K562 (cell line): Measurements from ENCODE around the gene RBM12. TPM values are rescaled to one million over a fixed set of nuclear protein-coding genes. Genes with fewer than 3 reads are reported as not detected.

Experiments used
- BCL6 ChIP-seq: fragments of 250-450 bp; sonication (Bioruptor Pico); IDR thresholded peaks from 2 replicates; pipeline ENCODE4 v1.4.0; 2020
- DIDO1 ChIP-seq: fragments of 450-650 bp; IDR thresholded peaks from 2 replicates; pipeline ENCODE4 v1.6.1; 2016; ENCODE audit warnings: low read depth, missing biosample characterization, missing genetic modification characterization
- KAT7 ChIP-seq: sonication (generic); formaldehyde crosslinking; IDR thresholded peaks from 2 replicates; pipeline ENCODE4 v1.8.0; 2022; ENCODE audit warnings: missing genetic modification reagents, mild to moderate bottlenecking, borderline replicate concordance
- NR2C1 ChIP-seq, 2 experiments: fragments of 450-650 bp; IDR thresholded peaks; 2 replicates each; pipeline ENCODE4 v1.6.1; 2017; ENCODE audit warnings: mild to moderate bottlenecking in 2 of 2, antibody characterized with exemption in 1 of 2, inconsistent platforms in 1 of 2, missing compliant biosample characterization in 1 of 2, missing genetic modification characterization in 1 of 2
- OTX1 ChIP-seq: fragments of 450-650 bp; formaldehyde crosslinking; IDR thresholded peaks from 2 replicates; pipeline ENCODE4 v1.4.0; 2022; ENCODE audit warnings: mild to moderate bottlenecking
- PHB2 ChIP-seq: fragments of 450-650 bp; IDR thresholded peaks from 2 replicates; pipeline ENCODE4 v1.6.1; 2017; ENCODE audit warnings: low read depth
- PRMT5 ChIP-seq: sonication (generic); formaldehyde crosslinking; IDR thresholded peaks from 2 replicates; pipeline ENCODE4 v1.5.0; 2020; ENCODE audit warnings: missing genetic modification reagents
- PRPF4 ChIP-seq: fragments of 200-400 bp; formaldehyde crosslinking; IDR thresholded peaks from one replicate; pipeline ENCODE4 v1.6.1; 2017; ENCODE audit warnings: low read length, low read depth, mild to moderate bottlenecking; ENCODE audit not compliant: insufficient read depth, poor library complexity, severe bottlenecking
- SETDB1 ChIP-seq: IDR thresholded peaks from one replicate; pipeline ENCODE4 v1.6.1; 2012; ENCODE audit warnings: low read length, control low read depth, inconsistent platforms
- TRIM28 ChIP-seq: fragments of 450-650 bp; IDR thresholded peaks from 2 replicates; pipeline ENCODE4 v1.6.1; 2017
- TSC22D4 ChIP-seq: fragments of 450-650 bp; IDR thresholded peaks from 2 replicates; pipeline ENCODE4 v1.6.1; 2016; ENCODE audit warnings: missing genetic modification characterization, missing biosample characterization, control low read depth
- ZNF57 ChIP-seq: fragments of 450-650 bp; formaldehyde crosslinking; IDR thresholded peaks from 2 replicates; pipeline ENCODE4 v1.4.0; 2020; ENCODE audit warnings: mild to moderate bottlenecking, moderate library complexity
- ZNF586 ChIP-seq: fragments of 450-650 bp; formaldehyde crosslinking; conservative IDR thresholded peaks from 2 replicates; pipeline ENCODE4 v1.4.0; 2020; ENCODE audit warnings: mild to moderate bottlenecking, moderate library complexity
- ZNF644 ChIP-seq: fragments of 200-800 bp; sonication (Bioruptor generic); IDR thresholded peaks from 2 replicates; pipeline ENCODE4 v1.6.1; 2016; ENCODE audit warnings: low read depth, missing genetic modification characterization, missing compliant biosample characterization
- ZNF717 ChIP-seq: fragments of 250-450 bp; sonication (Bioruptor Pico); IDR thresholded peaks from 2 replicates; pipeline ENCODE4 v1.5.0; 2021
- ZNF780A ChIP-seq: fragments of 250-450 bp; sonication (Bioruptor Pico); IDR thresholded peaks from 2 replicates; pipeline ENCODE4 v1.5.0; 2021; ENCODE audit warnings: mild to moderate bottlenecking
- polyA plus RNA-seq, 8 experiments: library from polyadenylated mRNA; depleted of rRNA in 4 of 8; stranded (reverse) in 5 of 8; unstranded in 3 of 8; fragments of >200 nt; fragmentation: Nextera tagmentation in 2 of 8; fragmentation: Illumina TruSeq in 1 of 8; extraction: Ambion mirVana in 2 of 8; extraction: Trizol in 1 of 8; gene quantifications; 2 replicates each; pipeline versions ENCODE4 v1.2.1 to v1.2.3, GENCODE V29; 2011 to 2014; ENCODE audit warnings: inconsistent platforms in 1 of 8, missing spikeins in 1 of 8
- total RNA-seq, 7 experiments: library from RNA; depleted of rRNA in 6 of 7; stranded (reverse); fragments of >200 nt in 6 of 7; fragmentation: Illumina TruSeq in 2 of 7; extraction: Trizol in 2 of 7; gene quantifications; 2 replicates each; pipeline versions ENCODE4 v1.2.1 to v1.2.3, GENCODE V29; 2011 to 2021; ENCODE audit warnings: low replicate concordance in 1 of 7
- TF ChIP-seq, protein P1 (sequence below): fragments of 450-650 bp; conservative IDR thresholded peaks from 2 replicates; pipeline ENCODE4 v1.6.1; 2016; ENCODE audit warnings: missing genetic modification characterization, low read depth, mild to moderate bottlenecking, control low read depth, missing compliant biosample characterization
- TF ChIP-seq, protein P2 (sequence below): fragments of 450-650 bp; formaldehyde crosslinking; IDR thresholded peaks from 2 replicates; pipeline ENCODE4 v1.4.0; 2020; ENCODE audit warnings: mild to moderate bottlenecking, mixed read lengths
- TF ChIP-seq, protein P3 (sequence below): fragments of 250-450 bp; sonication (Bioruptor Pico); IDR thresholded peaks from 2 replicates; pipeline ENCODE4 v1.4.0; 2020; ENCODE audit warnings: mild to moderate bottlenecking, moderate library complexity
- TF ChIP-seq, protein P4 (sequence below): fragments of 250-450 bp; sonication (Bioruptor Pico); IDR thresholded peaks from 2 replicates; pipeline ENCODE4 v1.8.0; 2022; ENCODE audit warnings: inconsistent platforms

The RBM12 gene
- total and polyA plus RNA-seq, 9 of the 15 experiments (the other 6 are each of a cell fraction or from before 2014, with no cell fraction given): 5.0 to 162 (median 73.3) TPM

DNA sequence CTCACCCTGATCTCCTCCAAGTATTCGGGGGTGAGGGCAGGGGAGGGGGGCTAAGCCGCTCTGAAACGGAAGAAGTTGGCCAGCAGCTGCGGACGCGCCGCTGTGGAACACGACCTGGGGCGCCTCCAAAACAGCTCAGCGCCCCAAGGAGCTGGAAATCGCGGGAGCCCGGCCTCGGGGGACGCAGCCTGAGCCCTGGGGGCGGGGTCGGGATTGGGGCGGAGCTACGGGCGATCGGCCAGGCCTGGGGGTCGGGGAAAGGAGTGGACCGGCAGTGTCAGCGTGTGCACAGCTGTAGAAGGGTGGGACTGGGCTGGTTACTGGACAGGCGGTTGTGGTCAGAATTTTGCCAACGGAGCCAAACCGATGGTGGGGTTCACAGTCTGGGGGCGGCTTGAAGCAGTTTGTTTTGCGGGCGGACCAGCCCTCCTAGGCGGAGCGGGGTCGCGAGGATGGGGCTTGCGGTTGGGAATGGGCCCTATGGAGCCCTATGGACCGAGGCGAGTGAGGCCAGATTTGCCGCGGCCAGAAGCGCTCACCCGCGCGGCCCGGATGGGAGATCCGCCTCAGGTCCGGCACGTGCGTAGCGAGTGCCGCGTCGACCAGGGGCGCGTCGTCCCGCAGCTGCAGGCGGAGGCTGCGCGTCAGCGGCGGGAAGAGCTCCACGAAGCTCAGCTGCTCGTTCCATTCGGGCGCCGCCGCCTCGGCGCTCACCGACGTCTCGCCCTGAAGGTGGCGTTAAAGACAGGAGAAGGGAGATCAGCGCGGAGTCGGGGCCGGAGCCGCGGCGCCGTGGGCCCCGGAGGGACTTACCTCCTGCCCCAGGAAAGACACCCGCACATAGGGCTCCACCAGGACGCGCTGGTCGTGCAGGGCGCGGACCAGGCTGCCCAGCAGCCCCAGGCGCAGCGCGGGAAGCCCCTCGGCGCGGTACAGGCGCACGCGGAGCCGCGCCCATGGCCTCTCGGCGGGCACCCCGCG lies 63.4 kb downstream of the RBM12 start (continued):
- TF ChIP-seq, protein P1, sequence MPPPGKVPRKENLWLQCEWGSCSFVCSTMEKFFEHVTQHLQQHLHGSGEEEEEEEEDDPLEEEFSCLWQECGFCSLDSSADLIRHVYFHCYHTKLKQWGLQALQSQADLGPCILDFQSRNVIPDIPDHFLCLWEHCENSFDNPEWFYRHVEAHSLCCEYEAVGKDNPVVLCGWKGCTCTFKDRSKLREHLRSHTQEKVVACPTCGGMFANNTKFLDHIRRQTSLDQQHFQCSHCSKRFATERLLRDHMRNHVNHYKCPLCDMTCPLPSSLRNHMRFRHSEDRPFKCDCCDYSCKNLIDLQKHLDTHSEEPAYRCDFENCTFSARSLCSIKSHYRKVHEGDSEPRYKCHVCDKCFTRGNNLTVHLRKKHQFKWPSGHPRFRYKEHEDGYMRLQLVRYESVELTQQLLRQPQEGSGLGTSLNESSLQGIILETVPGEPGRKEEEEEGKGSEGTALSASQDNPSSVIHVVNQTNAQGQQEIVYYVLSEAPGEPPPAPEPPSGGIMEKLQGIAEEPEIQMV: no peak
- no peak for TF ChIP-seq OTX1
- no peak for TF ChIP-seq KAT7 (CRISPR knock-in tag)
- no peak for TF ChIP-seq ZNF57 (CRISPR knock-in tag)
- no peak for TF ChIP-seq ZNF717 (CRISPR knock-in tag)
- TF ChIP-seq ZNF644 (tag): no peak
- TF ChIP-seq, protein P2, sequence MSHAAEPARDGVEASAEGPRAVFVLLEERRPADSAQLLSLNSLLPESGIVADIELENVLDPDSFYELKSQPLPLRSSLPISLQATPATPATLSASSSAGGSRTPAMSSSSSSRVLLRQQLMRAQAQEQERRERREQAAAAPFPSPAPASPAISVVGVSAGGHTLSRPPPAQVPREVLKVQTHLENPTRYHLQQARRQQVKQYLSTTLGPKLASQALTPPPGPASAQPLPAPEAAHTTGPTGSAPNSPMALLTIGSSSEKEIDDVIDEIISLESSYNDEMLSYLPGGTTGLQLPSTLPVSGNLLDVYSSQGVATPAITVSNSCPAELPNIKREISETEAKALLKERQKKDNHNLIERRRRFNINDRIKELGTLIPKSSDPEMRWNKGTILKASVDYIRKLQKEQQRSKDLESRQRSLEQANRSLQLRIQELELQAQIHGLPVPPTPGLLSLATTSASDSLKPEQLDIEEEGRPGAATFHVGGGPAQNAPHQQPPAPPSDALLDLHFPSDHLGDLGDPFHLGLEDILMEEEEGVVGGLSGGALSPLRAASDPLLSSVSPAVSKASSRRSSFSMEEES (CRISPR knock-in tag): no peak
- no peak for TF ChIP-seq TRIM28
- no peak for TF ChIP-seq ZNF780A (CRISPR knock-in tag)
- no peak for TF ChIP-seq ZNF586 (CRISPR knock-in tag)
- no peak for TF ChIP-seq BCL6 (CRISPR knock-in tag)
- TF ChIP-seq SETDB1: no peak
- TF ChIP-seq, protein P3, sequence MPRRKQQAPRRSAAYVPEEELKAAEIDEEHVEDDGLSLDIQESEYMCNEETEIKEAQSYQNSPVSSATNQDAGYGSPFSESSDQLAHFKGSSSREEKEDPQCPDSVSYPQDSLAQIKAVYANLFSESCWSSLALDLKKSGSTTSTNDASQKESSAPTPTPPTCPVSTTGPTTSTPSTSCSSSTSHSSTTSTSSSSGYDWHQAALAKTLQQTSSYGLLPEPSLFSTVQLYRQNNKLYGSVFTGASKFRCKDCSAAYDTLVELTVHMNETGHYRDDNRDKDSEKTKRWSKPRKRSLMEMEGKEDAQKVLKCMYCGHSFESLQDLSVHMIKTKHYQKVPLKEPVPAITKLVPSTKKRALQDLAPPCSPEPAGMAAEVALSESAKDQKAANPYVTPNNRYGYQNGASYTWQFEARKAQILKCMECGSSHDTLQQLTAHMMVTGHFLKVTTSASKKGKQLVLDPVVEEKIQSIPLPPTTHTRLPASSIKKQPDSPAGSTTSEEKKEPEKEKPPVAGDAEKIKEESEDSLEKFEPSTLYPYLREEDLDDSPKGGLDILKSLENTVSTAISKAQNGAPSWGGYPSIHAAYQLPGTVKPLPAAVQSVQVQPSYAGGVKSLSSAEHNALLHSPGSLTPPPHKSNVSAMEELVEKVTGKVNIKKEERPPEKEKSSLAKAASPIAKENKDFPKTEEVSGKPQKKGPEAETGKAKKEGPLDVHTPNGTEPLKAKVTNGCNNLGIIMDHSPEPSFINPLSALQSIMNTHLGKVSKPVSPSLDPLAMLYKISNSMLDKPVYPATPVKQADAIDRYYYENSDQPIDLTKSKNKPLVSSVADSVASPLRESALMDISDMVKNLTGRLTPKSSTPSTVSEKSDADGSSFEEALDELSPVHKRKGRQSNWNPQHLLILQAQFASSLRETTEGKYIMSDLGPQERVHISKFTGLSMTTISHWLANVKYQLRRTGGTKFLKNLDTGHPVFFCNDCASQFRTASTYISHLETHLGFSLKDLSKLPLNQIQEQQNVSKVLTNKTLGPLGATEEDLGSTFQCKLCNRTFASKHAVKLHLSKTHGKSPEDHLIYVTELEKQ: no peak
- TF ChIP-seq NR2C1 (IDR thresholded peaks at IDR 0.05): no peak
- no peak for TF ChIP-seq NR2C1 (tag; IDR thresholded peaks at IDR 0.05)
- TF ChIP-seq PHB2: no peak
- no peak for TF ChIP-seq DIDO1
- TF ChIP-seq PRMT5 (CRISPR knock-in tag): no peak
- no peak for TF ChIP-seq PRPF4
- no peak for TF ChIP-seq TSC22D4
- TF ChIP-seq, protein P4, sequence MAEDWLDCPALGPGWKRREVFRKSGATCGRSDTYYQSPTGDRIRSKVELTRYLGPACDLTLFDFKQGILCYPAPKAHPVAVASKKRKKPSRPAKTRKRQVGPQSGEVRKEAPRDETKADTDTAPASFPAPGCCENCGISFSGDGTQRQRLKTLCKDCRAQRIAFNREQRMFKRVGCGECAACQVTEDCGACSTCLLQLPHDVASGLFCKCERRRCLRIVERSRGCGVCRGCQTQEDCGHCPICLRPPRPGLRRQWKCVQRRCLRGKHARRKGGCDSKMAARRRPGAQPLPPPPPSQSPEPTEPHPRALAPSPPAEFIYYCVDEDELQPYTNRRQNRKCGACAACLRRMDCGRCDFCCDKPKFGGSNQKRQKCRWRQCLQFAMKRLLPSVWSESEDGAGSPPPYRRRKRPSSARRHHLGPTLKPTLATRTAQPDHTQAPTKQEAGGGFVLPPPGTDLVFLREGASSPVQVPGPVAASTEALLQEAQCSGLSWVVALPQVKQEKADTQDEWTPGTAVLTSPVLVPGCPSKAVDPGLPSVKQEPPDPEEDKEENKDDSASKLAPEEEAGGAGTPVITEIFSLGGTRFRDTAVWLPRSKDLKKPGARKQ: 0 out of 2 replicates have a peak, but pooled peaks have one; percentile 27
